ENCODE data around the gene VRK3.

GRCh38 chr19:50002386-50002960 lies 22.7 kb downstream of the VRK3 start:
- TF ChIP-seq, protein P1, sequence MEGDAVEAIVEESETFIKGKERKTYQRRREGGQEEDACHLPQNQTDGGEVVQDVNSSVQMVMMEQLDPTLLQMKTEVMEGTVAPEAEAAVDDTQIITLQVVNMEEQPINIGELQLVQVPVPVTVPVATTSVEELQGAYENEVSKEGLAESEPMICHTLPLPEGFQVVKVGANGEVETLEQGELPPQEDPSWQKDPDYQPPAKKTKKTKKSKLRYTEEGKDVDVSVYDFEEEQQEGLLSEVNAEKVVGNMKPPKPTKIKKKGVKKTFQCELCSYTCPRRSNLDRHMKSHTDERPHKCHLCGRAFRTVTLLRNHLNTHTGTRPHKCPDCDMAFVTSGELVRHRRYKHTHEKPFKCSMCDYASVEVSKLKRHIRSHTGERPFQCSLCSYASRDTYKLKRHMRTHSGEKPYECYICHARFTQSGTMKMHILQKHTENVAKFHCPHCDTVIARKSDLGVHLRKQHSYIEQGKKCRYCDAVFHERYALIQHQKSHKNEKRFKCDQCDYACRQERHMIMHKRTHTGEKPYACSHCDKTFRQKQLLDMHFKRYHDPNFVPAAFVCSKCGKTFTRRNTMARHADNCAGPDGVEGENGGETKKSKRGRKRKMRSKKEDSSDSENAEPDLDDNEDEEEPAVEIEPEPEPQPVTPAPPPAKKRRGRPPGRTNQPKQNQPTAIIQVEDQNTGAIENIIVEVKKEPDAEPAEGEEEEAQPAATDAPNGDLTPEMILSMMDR (IDR thresholded peaks at IDR 0.05): no peak
- no peak for TF ChIP-seq POLR2A (IDR thresholded peaks at IDR 0.05)

All from testis (tissue), 2 donors.